ENCODE data around the gene RASAL1. TPM values are rescaled to one million over a fixed set of nuclear protein-coding genes. Genes with fewer than 3 reads are reported as not detected.

The RASAL1 gene
- total RNA-seq, 1 donor from 2014 or later = 0.41 TPM

- Histone ChIP-seq H3K27me3 (ENCODE audit: low read depth) (no peaks in the 10 kb centered on the region), H3K4me1 (peaks cover 6% of the 10 kb centered on the region), H3K9me3 (no peaks in the 10 kb centered on the region), H3K27ac (no peak overlapping the region), H3K4me3 (no peak overlapping the region), H3K36me3 (peaks cover 100% of the 10 kb centered on the region)
- TF ChIP-seq CTCF (IDR thresholded peaks at IDR 0.05) = no peak
- DNase-seq = no peak
- no peak for ATAC-seq
- intact Hi-C loops (cut with DNase I) = no loop called here
Measured at GRCh38 chr12:113171543-113171942, 36.0 kb upstream of the RASAL1 start.

DNA sequence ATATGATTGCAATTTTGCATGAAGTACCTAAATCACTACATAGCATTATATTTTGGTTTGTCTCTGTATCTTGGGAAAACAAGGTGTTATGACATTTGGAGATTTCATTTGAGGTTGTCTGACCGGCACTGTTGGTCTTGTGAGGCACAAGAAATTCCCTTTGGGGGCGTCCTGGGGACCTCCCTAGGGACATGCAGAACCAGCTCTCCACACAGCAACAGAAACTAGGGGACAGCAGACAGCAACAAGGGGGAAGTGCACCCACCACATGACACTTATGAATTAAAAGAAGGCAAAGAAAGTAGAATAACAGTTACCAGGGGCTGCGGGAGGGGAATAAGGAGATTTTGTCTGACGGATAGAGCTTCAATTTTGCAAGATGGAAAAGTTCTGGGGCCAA, 35.4 kb upstream of the RASAL1 start:
- Histone ChIP-seq H3K27me3 (ENCODE audit: low read depth) (no peaks in the 10 kb centered on the region), H3K4me3 (no peak overlapping the region), H3K9me3 (no peaks in the 10 kb centered on the region), H3K4me1 (peaks cover 6% of the 10 kb centered on the region), H3K36me3 (peaks cover 100% of the 10 kb centered on the region), H3K27ac (no peak overlapping the region)
- intact Hi-C loops (cut with DNase I) = no loop called here
- ATAC-seq (no peak), DNase-seq (no peak)
- no peak for TF ChIP-seq CTCF (IDR thresholded peaks at IDR 0.05)

- Histone ChIP-seq H3K36me3 (peaks cover 100% of the 10 kb centered on the region), H3K27me3 (ENCODE audit: low read depth) (no peaks in the 10 kb centered on the region), H3K9me3 (no peaks in the 10 kb centered on the region), H3K27ac (no peak overlapping the region), H3K4me1 (peaks cover 6% of the 10 kb centered on the region), H3K4me3 (no peak overlapping the region)
- no peak for DNase-seq
- intact Hi-C loops (cut with DNase I) = no loop called here
- no peak for ATAC-seq
- TF ChIP-seq CTCF (IDR thresholded peaks at IDR 0.05) = no peak
Measured at GRCh38 chr12:113170457-113170856, 34.9 kb upstream of the RASAL1 start.

- no peaks in the 10 kb centered on the region for H3K9me3 ChIP-seq
- DNase-seq (no peak), ATAC-seq (no peak)
- no peak overlapping the region for H3K27ac ChIP-seq
- intact Hi-C loops (cut with DNase I) = no loop called here
- H3K4me1 ChIP-seq = peaks cover 4% of the 10 kb centered on the region
- H3K27me3 ChIP-seq (ENCODE audit: low read depth) = no peaks in the 10 kb centered on the region
- no peak overlapping the region for H3K4me3 ChIP-seq
- peaks cover 100% of the 10 kb centered on the region for H3K36me3 ChIP-seq
- no peak for TF ChIP-seq CTCF (IDR thresholded peaks at IDR 0.05)
Measured at GRCh38 chr12:113169697-113170096, 34.1 kb upstream of the RASAL1 start.

DNA sequence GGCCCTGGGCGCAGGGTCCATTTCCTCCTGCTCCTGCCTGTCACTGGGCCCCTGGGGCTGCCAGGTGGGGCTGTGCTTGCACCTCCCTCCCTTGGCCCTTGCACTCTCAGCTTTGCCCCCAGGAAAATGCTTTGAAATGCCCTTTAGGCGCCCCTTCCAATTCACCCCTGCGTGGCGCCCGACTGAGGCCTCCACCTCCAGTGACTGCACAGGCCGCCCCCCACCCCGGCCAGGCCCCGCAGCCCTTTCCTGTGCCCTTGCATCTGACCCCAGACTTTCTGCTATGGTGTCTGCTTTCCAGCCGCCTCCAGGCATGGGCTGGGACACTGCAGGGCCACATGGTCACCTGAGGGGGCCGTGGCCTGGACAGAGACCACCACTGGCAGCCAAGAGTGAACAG, 32.3 kb upstream of the RASAL1 start:
- no peak overlapping the region for H3K4me3 ChIP-seq
- H3K4me1 ChIP-seq = no peaks in the 10 kb centered on the region
- H3K27ac ChIP-seq = no peak overlapping the region
- no peaks in the 10 kb centered on the region for H3K27me3 ChIP-seq (ENCODE audit: low read depth)
- H3K36me3 ChIP-seq = peaks cover 100% of the 10 kb centered on the region
- H3K9me3 ChIP-seq = no peaks in the 10 kb centered on the region
- ATAC-seq (no peak), DNase-seq (no peak)
- no peak for TF ChIP-seq CTCF (IDR thresholded peaks at IDR 0.05)
- intact Hi-C loops (cut with DNase I) = no loop called here
